IMR-90 (cell line): ENCODE measurements around the gene GPR183.

Experiments
- BHLHE40 ChIP-seq: fragments of 150-350 bp; IDR thresholded peaks from 2 replicates; pipeline ENCODE4 v1.6.1; 2016; ENCODE audit warnings: mild to moderate bottlenecking, low read depth, low read length
- CTCF ChIP-seq: conservative IDR thresholded peaks from 2 replicates; pipeline ENCODE4 v1.5.1; 2012; ENCODE audit warnings: mild to moderate bottlenecking, low read depth, low read length, improper control_type of control experiment
- FOS ChIP-seq: fragments of 150-350 bp; IDR thresholded peaks from 2 replicates; pipeline ENCODE4 v1.6.1; 2016; ENCODE audit warnings: low read depth, low read length
- MAFK ChIP-seq: IDR thresholded peaks from 2 replicates; pipeline ENCODE4 v1.6.1; 2012; ENCODE audit warnings: low read depth, low read length, improper control_type of control experiment
- MAZ ChIP-seq: IDR thresholded peaks from 2 replicates; pipeline ENCODE4 v1.6.1; 2012; ENCODE audit warnings: low read depth, mild to moderate bottlenecking, low read length, improper control_type of control experiment, moderate library complexity, borderline replicate concordance
- MXI1 ChIP-seq: IDR thresholded peaks from 2 replicates; pipeline ENCODE4 v1.6.1; 2012; ENCODE audit warnings: low read depth, mild to moderate bottlenecking, low read length, moderate library complexity, borderline replicate concordance
- POLR2A ChIP-seq: IDR thresholded peaks from 2 replicates; pipeline ENCODE4 v1.6.1; 2012; ENCODE audit warnings: mild to moderate bottlenecking, low read depth, low read length
- RAD21 ChIP-seq: IDR thresholded peaks from 2 replicates; pipeline ENCODE4 v1.6.1; 2012; ENCODE audit warnings: low read length, improper control_type of control experiment
- RCOR1 ChIP-seq: IDR thresholded peaks from 2 replicates; pipeline ENCODE4 v1.6.1; 2012; ENCODE audit warnings: mild to moderate bottlenecking, low read length, improper control_type of control experiment; ENCODE audit not compliant: insufficient replicate concordance
- SMC3 ChIP-seq: fragments of 150-350 bp; IDR thresholded peaks from 2 replicates; pipeline ENCODE4 v1.6.1; 2016; ENCODE audit warnings: low read depth, mild to moderate bottlenecking, antibody characterized with exemption, low read length, moderate library complexity

- no peak for TF ChIP-seq RAD21
- TF ChIP-seq POLR2A: no peak
- no peak for TF ChIP-seq CTCF
- no peak for TF ChIP-seq SMC3
- TF ChIP-seq MAFK: no peak
- TF ChIP-seq FOS: no peak
- no peak for TF ChIP-seq RCOR1
- no peak for TF ChIP-seq MXI1
- TF ChIP-seq BHLHE40: no peak
- no peak for TF ChIP-seq MAZ
Observed at GRCh38 chr13:99311137-99311536, 3.9 kb upstream of the GPR183 start.
